H1 (cell line): Measurements from ENCODE around the gene TTC39A.

Source experiments
- GTF2F1 ChIP-seq: IDR thresholded peaks from 2 replicates; pipeline ENCODE4 v1.6.1; 2012; ENCODE audit warnings: low read depth, low read length, improper control_type of control experiment, borderline replicate concordance
- TAF7 ChIP-seq: optimal IDR thresholded peaks from 2 replicates; pipeline ENCODE3; 2011; ENCODE audit warnings: low read depth, mild to moderate bottlenecking, inconsistent platforms, low read length, moderate library complexity, borderline replicate concordance
- TF ChIP-seq, protein P1 (sequence below), 3 experiments: IDR thresholded peaks; 1 replicate in 2 of 3; 2 replicates in 1 of 3; pipeline versions ENCODE4 v1.5.1 to v1.6.1; 2011; ENCODE audit warnings: low read length in 3 of 3, mild to moderate bottlenecking in 3 of 3, inconsistent platforms in 2 of 3, low read depth in 1 of 3, moderate library complexity in 1 of 3; ENCODE audit not compliant: insufficient read depth in 1 of 3; ENCODE audit errors: control extremely low read depth in 1 of 3
- TF ChIP-seq, protein P2 (sequence below): IDR thresholded peaks from 2 replicates; pipeline ENCODE4 v1.6.1; 2011; ENCODE audit warnings: low read length, improper control_type of control experiment

DNA sequence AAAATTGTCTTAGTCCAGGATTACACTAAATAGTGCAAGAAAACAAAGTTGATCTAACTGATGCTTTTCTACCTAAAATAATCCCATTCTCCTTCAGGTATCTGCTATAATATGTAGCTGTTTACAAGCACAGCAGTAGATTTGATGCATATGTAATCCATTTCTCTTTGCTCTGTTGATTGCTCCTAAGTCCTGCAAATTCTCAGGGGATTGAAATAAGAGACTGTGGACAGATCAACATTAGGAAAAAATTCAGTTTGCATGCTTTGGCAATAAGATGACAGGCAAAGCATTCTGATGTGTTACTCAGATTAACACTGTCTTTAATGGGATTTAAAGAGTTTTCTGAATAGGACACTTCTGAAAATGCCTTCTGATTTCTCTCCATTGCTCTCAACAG, 59.6 kb downstream of the TTC39A start:
- TF ChIP-seq, protein P1, sequence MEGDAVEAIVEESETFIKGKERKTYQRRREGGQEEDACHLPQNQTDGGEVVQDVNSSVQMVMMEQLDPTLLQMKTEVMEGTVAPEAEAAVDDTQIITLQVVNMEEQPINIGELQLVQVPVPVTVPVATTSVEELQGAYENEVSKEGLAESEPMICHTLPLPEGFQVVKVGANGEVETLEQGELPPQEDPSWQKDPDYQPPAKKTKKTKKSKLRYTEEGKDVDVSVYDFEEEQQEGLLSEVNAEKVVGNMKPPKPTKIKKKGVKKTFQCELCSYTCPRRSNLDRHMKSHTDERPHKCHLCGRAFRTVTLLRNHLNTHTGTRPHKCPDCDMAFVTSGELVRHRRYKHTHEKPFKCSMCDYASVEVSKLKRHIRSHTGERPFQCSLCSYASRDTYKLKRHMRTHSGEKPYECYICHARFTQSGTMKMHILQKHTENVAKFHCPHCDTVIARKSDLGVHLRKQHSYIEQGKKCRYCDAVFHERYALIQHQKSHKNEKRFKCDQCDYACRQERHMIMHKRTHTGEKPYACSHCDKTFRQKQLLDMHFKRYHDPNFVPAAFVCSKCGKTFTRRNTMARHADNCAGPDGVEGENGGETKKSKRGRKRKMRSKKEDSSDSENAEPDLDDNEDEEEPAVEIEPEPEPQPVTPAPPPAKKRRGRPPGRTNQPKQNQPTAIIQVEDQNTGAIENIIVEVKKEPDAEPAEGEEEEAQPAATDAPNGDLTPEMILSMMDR (IDR thresholded peaks at IDR 0.05; ENCODE audit: control extremely low read depth in 1 of 3, insufficient read depth in 1 of 3, low read depth in 1 of 3, low read length in 3 of 3), result no peak
- TF ChIP-seq GTF2F1 (no peak), TAF7 (no peak)
- TF ChIP-seq, protein P2, sequence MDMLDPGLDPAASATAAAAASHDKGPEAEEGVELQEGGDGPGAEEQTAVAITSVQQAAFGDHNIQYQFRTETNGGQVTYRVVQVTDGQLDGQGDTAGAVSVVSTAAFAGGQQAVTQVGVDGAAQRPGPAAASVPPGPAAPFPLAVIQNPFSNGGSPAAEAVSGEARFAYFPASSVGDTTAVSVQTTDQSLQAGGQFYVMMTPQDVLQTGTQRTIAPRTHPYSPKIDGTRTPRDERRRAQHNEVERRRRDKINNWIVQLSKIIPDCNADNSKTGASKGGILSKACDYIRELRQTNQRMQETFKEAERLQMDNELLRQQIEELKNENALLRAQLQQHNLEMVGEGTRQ, result no peak
